ENCODE results near the gene RIMBP2. TPM values are rescaled to one million over a fixed set of nuclear protein-coding genes. Genes with fewer than 3 reads are reported as not detected.

The RIMBP2 gene
- total RNA-seq, 5 donors from 2014 or later (not counting 1 experiment from before 2014, with no cell fraction given) = 0.10 to 0.38 TPM; not detected in 3

DNA sequence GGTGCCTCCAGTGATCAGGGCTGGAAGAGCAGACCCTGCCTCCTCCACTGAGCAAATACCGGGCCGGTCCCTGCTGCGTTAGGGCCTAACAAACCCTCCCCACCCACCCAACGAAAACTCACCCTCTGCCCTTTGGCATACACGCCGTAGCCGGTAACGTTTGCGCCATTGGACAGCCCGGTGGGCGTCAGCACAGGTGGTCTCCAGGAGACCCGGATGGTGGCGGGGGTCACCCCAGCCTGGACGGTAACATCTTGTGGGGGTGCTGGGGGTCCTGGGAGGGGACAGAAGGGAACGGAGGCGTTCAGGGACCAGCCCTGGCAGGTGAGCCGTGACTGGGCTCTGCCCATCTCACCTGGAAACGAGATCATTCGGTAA, 277.9 kb downstream of the RIMBP2 start:
- Histone ChIP-seq H3K4me3 (ENCODE audit: control insufficient read depth in 1 of 2, extremely low read depth in 1 of 2, low read length in 1 of 2) (no peak overlapping the region), H3K27me3 (replicated peaks in 1 of 2; ENCODE audit: control insufficient read depth in 2 of 2, extremely low read depth in 1 of 2, insufficient read depth in 2 of 2, low read length in 1 of 2) (no peaks in the 10 kb centered on the region), H3K4me1 (ENCODE audit: control insufficient read depth in 1 of 2, extremely low read depth in 1 of 2, insufficient read depth in 2 of 2, low read length in 2 of 2) (no peaks in the 10 kb centered on the region), H3K9me3 (no peaks in the 10 kb centered on the region), H3K36me3 (ENCODE audit: control insufficient read depth in 2 of 2, extremely low read depth in 1 of 2, insufficient read depth in 1 of 2, low read length in 1 of 2) (no peaks in the 10 kb centered on the region), H3K27ac (ENCODE audit: low read length) (no peak overlapping the region)
- CTCF ChIA-PET = no interaction called here
- Mint-ChIP-seq H3K27me3 (no peaks in the 10 kb centered on the region), H3K27ac (no peak overlapping the region), H3K36me3 (no peaks in the 10 kb centered on the region), H3K4me1 (no peaks in the 10 kb centered on the region), H3K4me3 (no peak overlapping the region), H3K9me3 (peaks cover 0 to 7% (median 5%) of the 10 kb centered on the region in 3 donors)
- ATAC-seq (replicated peaks in 1 of 4) = no peak
- no peak for DNase-seq
- 93% methylated on average over 10 of the region's 19 CpGs for WGBS (ENCODE audit: insufficient coverage)
- POLR2A ChIA-PET = no interaction called here

- H3K27me3 ChIP-seq (replicated peaks in 1 of 2; ENCODE audit: control insufficient read depth in 2 of 2, extremely low read depth in 1 of 2, insufficient read depth in 2 of 2, low read length in 1 of 2) = no peaks in the 10 kb centered on the region
- DNase-seq (no peak), ATAC-seq (replicated peaks in 1 of 4) (no peak)
- 89% methylated on average over 10 of the region's 16 CpGs for WGBS (ENCODE audit: insufficient coverage)
- H3K4me1 ChIP-seq (ENCODE audit: control insufficient read depth in 1 of 2, extremely low read depth in 1 of 2, insufficient read depth in 2 of 2, low read length in 2 of 2) = no peaks in the 10 kb centered on the region
- Mint-ChIP-seq H3K27me3 (no peaks in the 10 kb centered on the region), H3K9me3 (peaks cover 0 to 7% (median 5%) of the 10 kb centered on the region in 3 donors), H3K4me1 (no peaks in the 10 kb centered on the region), H3K36me3 (no peaks in the 10 kb centered on the region), H3K4me3 (no peak overlapping the region), H3K27ac (no peak overlapping the region)
- CTCF ChIA-PET = no interaction called here
- no peak overlapping the region for H3K4me3 ChIP-seq (ENCODE audit: control insufficient read depth in 1 of 2, extremely low read depth in 1 of 2, low read length in 1 of 2)
- no peaks in the 10 kb centered on the region for H3K9me3 ChIP-seq
- no peak overlapping the region for H3K27ac ChIP-seq (ENCODE audit: low read length)
- POLR2A ChIA-PET = no interaction called here
- H3K36me3 ChIP-seq (ENCODE audit: control insufficient read depth in 2 of 2, extremely low read depth in 1 of 2, insufficient read depth in 1 of 2, low read length in 1 of 2) = no peaks in the 10 kb centered on the region
These were observed 278.4 kb downstream of the RIMBP2 start for GRCh38 chr12:130437555-130438242.

GRCh38 chr12:130436741-130437501, 279.2 kb downstream of the RIMBP2 start:
- Mint-ChIP-seq H3K9me3 (peaks cover 0 to 7% (median 5%) of the 10 kb centered on the region in 3 donors), H3K27me3 (no peaks in the 10 kb centered on the region), H3K36me3 (no peaks in the 10 kb centered on the region), H3K4me1 (no peaks in the 10 kb centered on the region), H3K4me3 (no peak overlapping the region), H3K27ac (no peak overlapping the region)
- no peaks in the 10 kb centered on the region for H3K9me3 ChIP-seq
- CTCF ChIA-PET = no interaction called here
- no peaks in the 10 kb centered on the region for H3K36me3 ChIP-seq (ENCODE audit: control insufficient read depth in 2 of 2, extremely low read depth in 1 of 2, insufficient read depth in 1 of 2, low read length in 1 of 2)
- POLR2A ChIA-PET = no interaction called here
- WGBS (ENCODE audit: insufficient coverage) = 93% methylated on average over 43 of the region's 47 CpGs
- H3K4me1 ChIP-seq (ENCODE audit: control insufficient read depth in 1 of 2, extremely low read depth in 1 of 2, insufficient read depth in 2 of 2, low read length in 2 of 2) = no peaks in the 10 kb centered on the region
- no peak overlapping the region for H3K27ac ChIP-seq (ENCODE audit: low read length)
- DNase-seq = no peak
- no peaks in the 10 kb centered on the region for H3K27me3 ChIP-seq (replicated peaks in 1 of 2; ENCODE audit: control insufficient read depth in 2 of 2, extremely low read depth in 1 of 2, insufficient read depth in 2 of 2, low read length in 1 of 2)
- ATAC-seq (replicated peaks in 1 of 4) = no peak
- H3K4me3 ChIP-seq (ENCODE audit: control insufficient read depth in 1 of 2, extremely low read depth in 1 of 2, low read length in 1 of 2) = no peak overlapping the region

DNA sequence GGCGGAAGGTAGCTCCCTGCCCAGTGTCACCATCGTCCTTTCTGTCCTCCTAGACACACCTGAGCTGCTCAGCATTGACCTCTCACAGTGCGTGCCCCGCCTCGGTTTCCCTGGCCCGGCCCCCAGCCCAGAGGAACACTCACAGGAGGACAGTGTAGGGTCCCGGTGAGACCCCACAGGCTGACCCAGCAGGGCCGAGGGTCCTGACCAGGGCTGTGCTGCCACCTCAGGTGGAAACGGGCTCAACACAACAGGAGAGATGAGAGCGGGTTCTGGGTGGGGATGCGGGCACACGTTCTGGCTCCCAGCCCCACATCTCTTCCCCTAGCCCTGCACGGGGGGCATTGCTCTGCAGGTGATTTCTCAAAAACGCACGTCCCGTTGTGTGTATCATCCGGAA, 280.3 kb downstream of the RIMBP2 start:
- Histone ChIP-seq H3K27ac (ENCODE audit: low read length) (no peak overlapping the region), H3K36me3 (ENCODE audit: control insufficient read depth in 2 of 2, extremely low read depth in 1 of 2, insufficient read depth in 1 of 2, low read length in 1 of 2) (no peaks in the 10 kb centered on the region), H3K4me3 (ENCODE audit: control insufficient read depth in 1 of 2, extremely low read depth in 1 of 2, low read length in 1 of 2) (no peak overlapping the region), H3K4me1 (ENCODE audit: control insufficient read depth in 1 of 2, extremely low read depth in 1 of 2, insufficient read depth in 2 of 2, low read length in 2 of 2) (no peaks in the 10 kb centered on the region), H3K9me3 (no peaks in the 10 kb centered on the region), H3K27me3 (replicated peaks in 1 of 2; ENCODE audit: control insufficient read depth in 2 of 2, extremely low read depth in 1 of 2, insufficient read depth in 2 of 2, low read length in 1 of 2) (no peaks in the 10 kb centered on the region)
- Mint-ChIP-seq H3K4me1 (no peaks in the 10 kb centered on the region), H3K4me3 (no peak overlapping the region), H3K27ac (no peak overlapping the region), H3K36me3 (no peaks in the 10 kb centered on the region), H3K27me3 (no peaks in the 10 kb centered on the region), H3K9me3 (peaks cover 0 to 7% (median 5%) of the 10 kb centered on the region in 3 donors)
- DNase-seq (no peak), ATAC-seq (replicated peaks in 1 of 4) (no peak)
- 87% methylated on average over 13 of the region's 17 CpGs for WGBS (ENCODE audit: insufficient coverage)
- CTCF ChIA-PET = no interaction called here
- POLR2A ChIA-PET = no interaction called here

DNA sequence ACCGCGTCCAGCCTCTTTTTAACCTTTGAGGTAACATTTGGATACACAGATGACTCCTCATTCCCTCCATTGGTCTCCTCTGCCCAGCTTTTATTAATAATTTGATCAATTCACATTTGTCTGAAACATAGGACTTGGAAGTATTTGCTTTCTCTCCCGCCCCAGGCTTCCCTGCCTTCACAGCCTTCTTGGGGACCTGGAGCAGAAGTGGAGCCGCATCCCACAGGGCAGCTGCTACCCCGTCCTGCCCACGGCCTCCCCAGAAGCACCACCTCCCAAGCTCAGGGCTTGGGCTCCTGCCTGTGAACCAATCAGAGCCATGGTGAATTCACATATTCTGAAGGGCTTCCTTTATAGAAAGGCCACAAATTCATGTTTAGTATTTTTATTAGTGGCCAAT, 280.8 kb downstream of the RIMBP2 start:
- H3K9me3 ChIP-seq = no peaks in the 10 kb centered on the region
- no peak overlapping the region for H3K27ac ChIP-seq (ENCODE audit: low read length)
- no peak overlapping the region for H3K27ac Mint-ChIP-seq
- no peaks in the 10 kb centered on the region for H3K36me3 ChIP-seq (ENCODE audit: control insufficient read depth in 2 of 2, extremely low read depth in 1 of 2, insufficient read depth in 1 of 2, low read length in 1 of 2)
- POLR2A ChIA-PET = no interaction called here
- peaks cover 0 to 7% (median under 1%) of the 10 kb centered on the region in 3 donors for H3K9me3 Mint-ChIP-seq
- no peaks in the 10 kb centered on the region for H3K4me1 Mint-ChIP-seq
- H3K36me3 Mint-ChIP-seq = no peaks in the 10 kb centered on the region
- no peak for DNase-seq
- H3K27me3 Mint-ChIP-seq = no peaks in the 10 kb centered on the region
- CTCF ChIA-PET = no interaction called here
- no peak overlapping the region for H3K4me3 Mint-ChIP-seq
- no peak overlapping the region for H3K4me3 ChIP-seq (ENCODE audit: control insufficient read depth in 1 of 2, extremely low read depth in 1 of 2, low read length in 1 of 2)
- no peak for ATAC-seq (replicated peaks in 1 of 4)
- no peaks in the 10 kb centered on the region for H3K4me1 ChIP-seq (ENCODE audit: control insufficient read depth in 1 of 2, extremely low read depth in 1 of 2, insufficient read depth in 2 of 2, low read length in 2 of 2)
- 81% methylated on average over 5 of the region's 6 CpGs for WGBS (ENCODE audit: insufficient coverage)
- no peaks in the 10 kb centered on the region for H3K27me3 ChIP-seq (replicated peaks in 1 of 2; ENCODE audit: control insufficient read depth in 2 of 2, extremely low read depth in 1 of 2, insufficient read depth in 2 of 2, low read length in 1 of 2)

DNA sequence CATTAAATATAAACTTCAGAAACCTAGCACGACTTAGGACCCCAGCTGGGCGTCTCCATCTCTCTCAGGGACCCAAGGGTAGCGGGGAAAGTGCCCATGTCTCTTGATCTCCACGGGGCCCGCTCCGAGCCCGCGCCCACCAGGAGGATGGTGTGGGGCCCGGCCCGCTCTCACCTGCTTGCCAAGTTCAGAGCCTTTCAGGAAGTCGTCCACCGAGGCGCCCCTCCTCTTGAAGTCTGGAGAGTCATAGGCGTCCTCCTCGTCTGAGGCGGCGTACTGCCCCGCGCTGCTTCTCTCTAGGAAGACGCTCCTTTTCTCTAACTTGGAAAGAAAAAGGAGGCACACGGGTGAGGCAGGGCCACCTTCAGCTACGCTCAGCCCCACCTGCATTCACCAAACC, 281.5 kb downstream of the RIMBP2 start:
- ChIA-PET CTCF (no interaction called here), POLR2A (no interaction called here)
- no peak overlapping the region for H3K4me3 ChIP-seq (ENCODE audit: control insufficient read depth in 1 of 2, extremely low read depth in 1 of 2, low read length in 1 of 2)

More for the DNA sequence above, 281.5 kb downstream of the RIMBP2 start:
- Mint-ChIP-seq H3K9me3 (peaks cover 0 to 5% (median 0%) of the 10 kb centered on the region in 3 donors), H3K36me3 (no peaks in the 10 kb centered on the region), H3K27me3 (no peaks in the 10 kb centered on the region), H3K4me1 (no peaks in the 10 kb centered on the region), H3K27ac (no peak overlapping the region), H3K4me3 (no peak overlapping the region)
- Histone ChIP-seq H3K27me3 (replicated peaks in 1 of 2; ENCODE audit: control insufficient read depth in 2 of 2, extremely low read depth in 1 of 2, insufficient read depth in 2 of 2, low read length in 1 of 2) (no peaks in the 10 kb centered on the region), H3K9me3 (no peaks in the 10 kb centered on the region), H3K36me3 (ENCODE audit: control insufficient read depth in 2 of 2, extremely low read depth in 1 of 2, insufficient read depth in 1 of 2, low read length in 1 of 2) (no peaks in the 10 kb centered on the region), H3K27ac (ENCODE audit: low read length) (no peak overlapping the region), H3K4me1 (ENCODE audit: control insufficient read depth in 1 of 2, extremely low read depth in 1 of 2, insufficient read depth in 2 of 2, low read length in 2 of 2) (no peaks in the 10 kb centered on the region)
- WGBS (ENCODE audit: insufficient coverage) = 92% methylated on average over 21 of the region's 22 CpGs
- ATAC-seq (replicated peaks in 1 of 4) (no peak), DNase-seq (no peak)

All from T-cell (primary cell).